Right hindlimb (tissue), 1 donor: ENCODE measurements around the gene FAM53B.
"Not testable (repeated sequence)": the region's sequence is repeated elsewhere in the genome, so short reads cannot be mapped to it uniquely, and the experiment has no call there.

ENCODE experiments used
- DNase-seq: peaks from one replicate; pipeline ENCODE4 v3.0.0-alpha.2; 2018

FAM53B gene

GRCh38 chr10:124594240-124594639 is 149.9 kb downstream of the FAM53B start:
- no peak for DNase-seq

DNA sequence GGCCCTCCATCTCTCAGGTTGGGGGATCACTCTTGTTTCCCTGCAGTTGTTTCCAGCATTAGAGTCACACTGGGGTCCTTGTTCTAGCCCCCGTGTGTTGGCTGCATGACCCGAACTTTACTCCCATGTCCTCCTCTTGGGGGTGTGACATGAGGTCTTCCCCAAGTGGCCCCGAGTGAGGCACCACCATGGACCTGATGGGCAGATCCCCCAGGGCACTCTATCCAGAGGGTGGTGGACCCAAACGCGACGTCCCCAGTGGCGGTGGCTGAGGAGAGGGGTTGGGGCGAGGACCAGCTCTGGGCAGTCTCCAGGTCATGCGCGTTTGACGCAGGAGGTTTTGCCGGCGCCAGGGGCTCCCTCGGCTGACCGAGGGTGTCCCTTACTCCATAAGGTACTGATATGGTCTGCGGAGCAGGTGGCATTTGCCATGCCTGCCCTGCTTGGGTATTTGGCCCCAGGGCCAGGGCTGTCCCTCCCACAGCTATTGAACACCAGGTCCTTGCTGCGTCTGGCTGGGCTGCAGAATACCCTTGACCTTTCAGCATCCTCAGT is 150.7 kb downstream of the FAM53B start:
- no peak for DNase-seq

GRCh38 chr10:124592736-124593430 is 151.3 kb downstream of the FAM53B start:
- DNase-seq = peak; percentile 35

- no peak for DNase-seq
Measured at GRCh38 chr10:124592101-124592500, 152.1 kb downstream of the FAM53B start.

- DNase-seq = peak; percentile 18
Measured at GRCh38 chr10:124591123-124591495, 153.1 kb downstream of the FAM53B start.

GRCh38 chr10:124590216-124591122 is 153.7 kb downstream of the FAM53B start:
- peak; percentile 21 for DNase-seq

- peak; percentile 81 for DNase-seq
Measured at GRCh38 chr10:124589491-124590041, 154.6 kb downstream of the FAM53B start.

- DNase-seq = peak; percentile 77
Measured at GRCh38 chr10:124588736-124589490, 155.3 kb downstream of the FAM53B start.

- DNase-seq = not testable (repeated sequence)
Measured at GRCh38 chr10:124588341-124588735, 155.8 kb downstream of the FAM53B start.

GRCh38 chr10:124587811-124588211 is 156.4 kb downstream of the FAM53B start:
- no peak for DNase-seq

DNA sequence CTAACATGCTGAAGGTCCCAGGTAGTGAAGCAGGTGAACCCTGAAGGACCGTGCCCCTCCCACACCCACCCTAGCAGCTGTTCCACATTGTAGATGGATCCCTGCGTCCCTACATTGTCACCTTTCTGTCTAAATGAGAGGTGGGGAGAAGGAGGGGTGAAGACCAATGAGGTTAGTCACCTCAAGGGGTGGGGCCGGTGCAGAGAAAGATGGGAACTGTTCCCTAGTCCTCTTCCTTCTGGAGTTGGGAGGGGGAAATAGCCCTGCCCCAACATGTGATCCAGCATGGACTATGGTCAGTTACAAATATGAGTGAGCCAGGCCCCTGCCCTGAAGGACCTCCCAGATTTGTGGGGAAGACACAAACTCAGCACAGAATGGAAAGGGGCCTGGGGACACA is 158.0 kb downstream of the FAM53B start:
- DNase-seq = no peak

DNA sequence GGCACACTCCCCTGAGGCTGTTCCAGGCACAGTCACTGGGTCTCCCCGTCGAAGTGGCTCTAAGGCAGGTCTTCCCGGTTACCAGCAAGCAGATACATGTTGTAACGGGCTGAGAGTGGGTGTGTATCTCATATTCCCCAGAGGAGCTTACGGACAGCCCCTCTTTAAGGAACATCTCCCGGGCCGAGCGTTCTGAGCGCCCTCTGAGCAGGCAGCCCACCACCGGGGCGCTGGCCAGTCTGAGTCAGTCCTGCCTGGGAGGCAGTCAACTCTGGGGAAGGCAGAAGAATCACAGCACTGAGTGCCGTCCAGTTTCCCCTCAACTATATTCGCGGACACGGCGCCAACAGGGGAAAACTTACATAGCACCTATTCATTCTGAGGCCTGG is 165.2 kb downstream of the FAM53B start:
- peak; percentile 65 for DNase-seq

- no peak for DNase-seq
Measured at GRCh38 chr10:124578231-124579010, 165.8 kb downstream of the FAM53B start.

DNA sequence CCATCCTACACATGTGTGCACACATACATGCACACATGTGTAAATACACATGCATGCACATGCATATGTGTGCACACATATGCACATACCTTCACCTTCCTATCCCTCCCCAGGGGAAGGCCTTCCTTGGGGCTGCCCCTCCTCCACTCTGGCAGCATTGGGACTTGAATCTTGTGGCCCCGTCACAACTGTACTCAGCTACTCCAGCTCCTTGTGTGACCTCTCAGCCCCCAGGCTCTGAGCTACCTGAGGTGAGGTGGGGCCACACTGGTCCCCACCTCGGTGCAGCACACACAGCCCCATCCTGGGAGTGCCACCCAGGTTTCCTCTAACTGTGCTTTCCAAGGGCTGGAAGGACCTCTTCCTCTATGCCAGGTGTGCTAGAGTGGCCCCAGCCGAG is 166.5 kb downstream of the FAM53B start:
- DNase-seq = no peak

- no peak for DNase-seq
Measured at GRCh38 chr10:124576526-124577420, 167.4 kb downstream of the FAM53B start.

DNA sequence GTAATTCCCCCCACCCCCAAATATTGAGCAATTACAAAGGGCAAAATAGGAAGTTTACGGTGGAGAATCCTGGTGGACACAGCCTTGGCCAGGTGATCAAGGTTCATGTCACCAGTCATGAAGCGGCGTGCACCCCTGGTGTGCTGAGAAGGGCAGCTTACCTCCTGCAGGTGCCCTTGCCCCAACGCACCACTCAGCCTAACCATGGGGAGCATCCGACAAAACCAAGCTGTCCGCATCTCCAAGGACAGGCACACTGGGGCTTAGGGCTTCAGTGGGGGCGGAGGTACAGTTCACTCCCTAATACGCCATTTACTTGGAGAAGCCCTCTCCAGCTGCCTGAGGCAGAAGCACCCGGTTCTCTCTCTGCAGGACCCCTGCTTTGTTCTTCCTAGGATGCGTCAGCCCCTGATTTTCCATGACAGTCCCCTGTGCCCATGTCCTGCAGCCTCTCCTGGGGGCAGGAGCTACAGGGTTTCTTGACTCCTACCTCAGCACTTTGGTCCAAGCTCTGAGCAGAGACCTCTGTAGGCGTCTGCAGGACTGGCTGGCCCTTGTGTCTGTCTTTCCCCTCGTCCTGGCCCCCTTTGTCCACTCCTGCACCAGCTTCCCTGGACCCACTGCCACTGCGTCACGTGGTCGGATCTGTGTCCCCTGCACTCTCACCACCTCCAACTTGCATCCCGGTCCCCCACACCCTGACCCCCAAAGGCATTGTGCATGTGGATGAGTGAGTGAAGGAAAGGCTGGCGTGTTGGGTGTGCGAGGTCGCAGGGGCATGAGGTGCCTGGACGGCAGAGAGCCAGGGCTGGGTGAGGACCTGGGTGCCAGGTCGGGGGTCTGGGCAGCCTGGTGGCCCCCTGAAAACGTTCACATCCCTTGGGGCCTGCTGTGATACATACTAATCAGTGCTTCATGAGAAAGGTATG is 168.8 kb downstream of the FAM53B start:
- DNase-seq = no peak

GRCh38 chr10:124574456-124575070 is 169.6 kb downstream of the FAM53B start:
- DNase-seq = no peak

GRCh38 chr10:124573726-124574455 is 170.3 kb downstream of the FAM53B start:
- DNase-seq = no peak
